ACHN (cell line): ENCODE measurements around the gene DNAJC1.
"Not testable (repeated sequence)": the region's sequence is repeated elsewhere in the genome, so short reads cannot be mapped to it uniquely, and the experiment has no call there.

ENCODE experiments used
- DNase-seq: peaks from one replicate; pipeline ENCODE4 v3.0.0-alpha.2; 2015
- in situ Hi-C: cut with HindIII; loops from 2 replicates; pipeline ENCODE4 v1.10.0; 2017; ENCODE audit warnings: low sequenced_read_pairs, low pct_ligation_motif_present, low pct_unique_long_range_greater_than_20kb

Gene DNAJC1

DNA sequence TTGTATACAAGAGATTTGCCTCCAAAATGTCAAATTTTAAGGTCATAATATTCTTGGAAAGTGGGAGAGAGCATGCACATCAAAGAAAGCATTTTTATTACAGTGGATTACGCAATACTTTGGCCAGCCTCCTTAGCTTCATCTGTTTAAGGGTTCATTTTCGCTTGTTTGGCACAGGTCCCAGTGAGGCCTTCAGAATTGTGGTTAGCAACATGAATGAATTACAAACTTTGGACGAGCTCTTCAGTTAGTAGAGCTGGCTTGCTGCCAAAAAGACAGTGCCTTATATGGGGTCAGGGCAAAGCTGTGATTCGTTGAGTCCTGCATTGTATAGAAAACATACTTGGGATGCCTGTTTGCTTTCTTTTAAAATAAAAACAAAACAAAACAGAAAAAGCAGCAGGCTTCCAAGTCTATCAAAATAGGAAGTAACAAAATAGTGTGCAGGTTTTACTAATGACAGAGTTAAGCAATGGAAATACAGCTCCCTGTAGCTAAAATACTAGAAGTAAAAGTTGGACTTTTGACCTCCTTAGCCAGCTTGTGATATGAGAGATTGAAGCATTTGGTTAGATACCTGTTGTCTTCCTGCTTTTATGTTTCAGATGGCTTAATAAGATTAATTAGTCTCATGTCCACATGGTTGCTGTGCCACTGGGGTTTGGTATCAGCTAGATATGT is 278.7 kb downstream of the DNAJC1 start:
- in situ Hi-C loops = no loop called here
- DNase-seq = peak; percentile 97

DNA sequence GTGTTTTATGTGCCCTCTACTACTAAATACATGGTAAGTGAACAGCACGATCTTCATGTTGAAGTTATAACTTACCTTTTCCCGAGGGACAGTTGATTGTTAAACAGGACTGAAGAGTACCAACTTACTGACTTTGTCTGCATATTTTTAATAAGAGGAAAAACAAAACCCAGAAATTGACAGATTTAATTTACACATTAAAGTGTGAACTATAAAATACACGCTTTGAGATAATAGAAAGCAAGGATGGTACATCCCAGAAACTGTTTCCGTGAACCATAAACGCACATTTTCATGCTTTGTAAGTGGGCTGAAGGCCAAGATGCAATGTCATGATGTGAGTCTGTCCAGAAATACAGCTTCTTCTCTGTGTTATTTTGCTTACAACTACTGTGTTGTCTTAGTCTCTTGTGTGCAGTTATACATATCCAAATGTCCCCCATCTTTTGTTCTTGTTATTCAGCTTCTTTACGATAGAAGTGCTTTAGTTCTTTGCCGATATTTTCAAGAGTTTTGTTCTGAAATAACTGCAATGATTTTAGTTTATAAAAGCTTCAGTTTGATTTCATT is 279.4 kb downstream of the DNAJC1 start:
- DNase-seq = peak; percentile 12
- in situ Hi-C loops = no loop called here

DNA sequence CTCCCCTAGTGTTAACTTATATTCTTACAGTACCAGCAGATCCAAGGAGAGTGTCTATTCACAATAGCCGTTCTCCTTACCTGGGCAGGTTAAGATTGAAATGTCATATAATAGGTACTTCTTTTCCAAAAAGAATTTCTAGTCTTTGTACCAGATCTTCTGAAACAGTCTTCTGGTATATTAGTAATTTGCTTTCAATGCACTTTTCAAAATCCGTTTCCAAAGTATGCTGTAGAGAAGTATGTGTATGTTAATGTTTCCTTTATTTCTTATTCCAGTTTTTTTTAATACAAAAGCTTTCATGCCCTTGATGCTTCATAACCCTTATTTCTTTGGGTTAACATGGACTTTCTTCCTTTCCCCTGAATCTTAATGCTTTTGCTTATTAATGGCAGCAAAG is 281.3 kb downstream of the DNAJC1 start:
- in situ Hi-C loops = no loop called here

DNA sequence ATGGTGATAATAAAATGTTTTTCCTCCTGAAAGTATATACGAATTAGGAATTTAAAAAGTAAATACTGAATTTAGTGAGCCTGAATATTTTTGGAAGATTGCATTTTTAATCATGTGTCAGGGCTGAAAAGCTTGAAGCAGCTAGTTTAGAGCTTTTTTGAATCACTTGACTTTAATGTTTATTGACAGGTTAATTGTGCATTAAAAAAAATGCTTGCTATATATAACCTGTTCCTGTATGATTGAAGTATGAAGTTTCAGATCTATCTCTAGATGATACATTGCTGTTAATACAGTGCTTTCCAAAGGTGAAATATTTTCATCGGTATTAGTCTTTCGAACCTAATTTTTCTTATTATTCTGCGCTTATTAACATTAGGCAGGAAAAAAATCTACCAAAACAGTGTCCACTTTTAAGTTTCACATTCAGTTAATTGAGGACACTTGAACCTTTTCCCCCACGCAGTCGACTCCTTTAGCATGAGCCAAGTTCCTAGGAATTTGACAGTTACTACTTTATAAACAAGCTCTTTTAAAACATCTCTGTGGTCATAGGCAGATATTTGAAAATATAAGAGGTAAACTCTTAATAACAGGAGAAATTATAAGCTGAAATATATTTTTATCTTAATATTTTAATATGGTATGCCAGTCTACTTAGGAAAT is 282.4 kb downstream of the DNAJC1 start:
- in situ Hi-C loops = no loop called here
- DNase-seq = no peak

More for the DNA sequence above, 281.3 kb downstream of the DNAJC1 start:
- DNase-seq = no peak

DNA sequence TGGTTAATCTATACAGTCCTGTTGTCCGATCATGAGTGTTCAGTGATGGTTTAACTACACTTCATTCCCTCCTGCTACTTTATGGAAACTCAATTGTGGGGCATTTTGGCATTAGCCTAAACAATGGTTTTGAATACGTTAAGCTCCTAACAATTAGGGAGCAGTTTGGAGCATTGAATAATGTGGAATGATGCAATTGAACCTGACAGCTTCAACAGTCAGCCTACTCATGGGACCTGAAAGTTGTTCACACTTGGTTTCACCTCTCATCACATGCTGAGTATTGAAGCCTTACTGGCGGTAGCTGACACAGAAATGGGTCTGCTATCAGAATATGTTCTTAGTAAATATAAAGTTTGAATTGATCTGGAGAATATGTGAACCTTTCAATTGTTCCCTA is 283.4 kb downstream of the DNAJC1 start:
- DNase-seq = peak; percentile 14
- in situ Hi-C loops = no loop called here

DNA sequence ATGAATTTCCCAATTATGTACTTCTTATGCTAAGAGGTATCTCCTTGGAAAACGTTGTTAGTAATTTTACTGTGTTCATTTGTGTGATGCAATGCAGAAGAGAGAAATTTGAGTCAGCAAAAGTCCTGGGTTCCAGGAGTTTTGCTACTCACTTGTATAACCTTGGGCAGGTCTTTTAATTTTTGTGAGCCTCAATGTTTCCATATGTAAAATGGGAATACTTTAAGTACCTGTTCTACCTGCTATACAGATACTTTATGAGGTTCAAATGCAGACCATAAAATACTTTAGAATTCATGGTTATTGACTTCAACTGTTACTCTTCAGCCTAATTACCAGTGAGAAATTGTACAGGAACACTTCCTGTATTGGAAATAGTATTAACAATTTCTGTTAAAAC is 284.0 kb downstream of the DNAJC1 start:
- no peak for DNase-seq
- in situ Hi-C loops = no loop called here

DNA sequence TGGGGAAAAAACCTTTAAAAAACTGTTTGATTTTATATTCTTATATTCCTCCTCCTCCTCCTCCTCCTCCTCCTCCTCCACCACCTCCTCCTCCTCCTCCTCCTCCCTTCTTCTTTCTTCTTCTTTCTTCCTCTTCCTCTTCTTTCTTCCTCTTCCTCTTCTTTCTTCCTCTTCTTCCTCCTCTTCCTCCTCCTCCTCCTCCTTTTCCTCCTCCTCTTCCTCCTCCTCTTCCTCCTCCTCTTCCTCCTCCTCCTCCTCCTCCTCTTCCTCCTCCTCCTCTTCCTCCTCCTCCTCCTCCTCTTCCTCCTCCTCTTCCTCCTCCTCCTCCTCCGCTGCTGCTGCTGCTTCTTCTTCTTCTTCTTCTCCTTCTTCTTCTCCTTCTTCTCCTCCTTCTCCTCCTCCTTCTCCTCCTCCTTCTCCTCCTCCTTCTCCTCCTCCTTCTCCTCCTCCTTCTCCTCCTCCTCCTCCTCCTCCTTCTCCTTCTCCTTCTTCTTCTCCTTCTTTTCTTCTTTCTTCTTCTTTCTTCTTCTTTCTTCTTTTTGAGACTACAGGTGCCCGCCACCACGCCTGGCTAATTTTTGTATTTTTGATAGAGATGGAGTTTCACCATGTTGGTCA is 286.0 kb downstream of the DNAJC1 start:
- in situ Hi-C loops, DNase-seq: not testable (repeated sequence)

DNA sequence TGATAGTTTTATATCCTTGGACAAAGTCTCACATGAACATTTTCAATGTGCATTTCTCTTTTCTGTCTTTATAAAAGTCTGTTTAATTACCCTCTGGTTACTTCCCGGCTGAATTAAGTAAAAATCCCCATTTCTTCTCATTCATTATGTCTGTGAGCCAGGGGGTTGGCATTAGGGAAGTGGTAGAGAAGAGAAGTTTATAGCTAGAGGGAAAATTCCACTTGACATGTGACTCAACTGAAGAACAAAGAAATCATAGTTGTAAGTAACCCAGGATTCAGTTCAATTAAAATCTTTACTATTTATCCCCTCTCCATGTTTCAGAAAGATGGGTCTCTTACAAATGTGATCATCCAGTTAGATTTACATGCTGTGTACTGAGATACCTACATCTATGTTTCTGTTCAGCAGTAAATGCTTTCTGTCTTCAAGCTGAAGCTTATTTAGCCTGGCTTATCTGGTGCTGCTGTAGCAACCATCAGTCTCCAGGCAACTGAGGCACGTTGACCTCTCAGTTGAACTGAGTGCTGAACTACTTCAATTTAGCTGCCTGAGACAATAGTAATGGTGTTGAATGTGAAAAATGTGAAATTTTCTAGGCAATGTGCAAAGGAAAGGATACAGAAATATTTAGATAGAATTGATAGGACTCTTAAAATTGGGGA is 287.9 kb downstream of the DNAJC1 start:
- no peak for DNase-seq
- in situ Hi-C loops = no loop called here

DNA sequence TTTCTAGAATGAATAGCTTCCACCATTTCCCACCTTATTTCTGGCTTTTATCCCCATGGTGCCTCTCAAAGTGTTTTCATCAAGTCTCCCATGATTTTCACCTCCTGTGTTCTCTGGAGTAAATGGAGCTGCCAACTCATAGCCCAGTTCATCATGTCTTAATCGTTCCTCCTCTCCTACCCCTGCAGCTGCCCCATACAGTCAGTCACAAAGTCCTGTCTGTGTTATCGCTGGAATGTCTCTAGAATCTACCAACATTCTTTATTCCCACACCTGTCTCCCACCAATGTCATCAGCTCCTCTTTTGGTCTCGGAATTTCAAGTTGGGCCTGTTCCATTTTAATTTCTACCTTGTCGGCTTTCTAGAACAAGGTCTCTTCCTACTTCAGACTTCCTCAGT is 290.6 kb downstream of the DNAJC1 start:
- in situ Hi-C loops = no loop called here
- no peak for DNase-seq

DNA sequence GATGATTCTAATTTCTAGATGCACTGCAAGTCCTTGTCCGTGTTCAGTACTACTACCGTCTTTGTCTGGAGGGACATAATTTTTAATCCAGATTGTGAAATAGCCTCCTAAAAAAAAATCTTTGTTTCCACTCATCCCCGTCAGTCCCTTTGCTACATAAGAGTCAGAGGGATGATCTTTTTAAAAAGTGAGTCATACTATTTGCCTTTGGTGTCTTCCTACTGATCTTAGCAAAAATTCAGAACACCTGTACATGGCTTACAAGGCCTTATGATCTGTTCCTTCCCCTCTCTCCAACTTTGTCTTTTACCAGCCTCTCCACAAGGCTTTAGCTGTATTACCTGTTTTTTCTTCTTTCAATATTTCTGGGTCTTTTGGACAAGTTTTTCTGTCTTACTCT is 296.0 kb downstream of the DNAJC1 start:
- DNase-seq = no peak
- in situ Hi-C loops = no loop called here
